GM21619 (cell line): ENCODE measurements around the gene USP49.
"Not testable (repeated sequence)": the region's sequence is repeated elsewhere in the genome, so short reads cannot be mapped to it uniquely, and the experiment has no call there.

Experiments used
- ATAC-seq: cut with Tn5 transposase; IDR thresholded peaks from one replicate; pipeline ENCODE4 v1.9.1; 2021; ENCODE audit not compliant: unreplicated experiment

USP49 gene

DNA sequence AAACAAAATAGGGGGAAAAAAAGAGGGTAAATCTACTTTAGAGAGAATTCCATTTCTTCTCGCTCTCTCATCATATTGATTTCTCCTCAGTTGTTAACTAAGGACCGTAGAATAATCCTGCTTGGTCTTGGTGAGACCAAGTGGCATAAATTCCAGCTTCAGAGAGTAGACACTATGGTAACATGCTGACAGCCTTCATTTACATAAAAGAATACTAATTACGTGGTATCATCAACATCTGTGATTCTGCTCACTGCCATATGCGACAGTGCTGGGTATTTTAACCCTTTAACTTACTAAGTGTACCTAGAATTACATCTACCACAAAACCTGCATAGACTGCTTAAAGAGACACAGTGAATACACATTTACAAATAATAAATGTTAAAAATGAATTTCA lies 80.5 kb downstream of the USP49 start:
- no peak for ATAC-seq

DNA sequence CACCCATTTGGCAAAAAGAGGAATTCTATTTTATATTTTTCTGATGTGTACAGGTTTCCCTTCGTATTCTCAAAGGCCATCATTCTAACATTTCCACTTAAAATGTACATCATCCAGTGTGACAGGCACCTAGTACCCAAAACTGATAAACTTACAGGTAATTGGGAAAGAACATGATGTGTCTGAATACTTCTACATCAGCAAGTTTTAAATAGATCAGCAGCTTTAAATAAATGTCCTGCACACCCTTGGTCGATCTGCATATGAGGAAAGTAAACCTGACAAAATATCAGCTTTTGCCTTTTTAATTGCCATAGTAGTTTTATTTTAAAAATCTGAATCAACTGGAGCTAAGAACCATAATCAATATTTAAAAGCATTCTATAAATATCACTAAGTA lies 81.2 kb downstream of the USP49 start:
- no peak for ATAC-seq

DNA sequence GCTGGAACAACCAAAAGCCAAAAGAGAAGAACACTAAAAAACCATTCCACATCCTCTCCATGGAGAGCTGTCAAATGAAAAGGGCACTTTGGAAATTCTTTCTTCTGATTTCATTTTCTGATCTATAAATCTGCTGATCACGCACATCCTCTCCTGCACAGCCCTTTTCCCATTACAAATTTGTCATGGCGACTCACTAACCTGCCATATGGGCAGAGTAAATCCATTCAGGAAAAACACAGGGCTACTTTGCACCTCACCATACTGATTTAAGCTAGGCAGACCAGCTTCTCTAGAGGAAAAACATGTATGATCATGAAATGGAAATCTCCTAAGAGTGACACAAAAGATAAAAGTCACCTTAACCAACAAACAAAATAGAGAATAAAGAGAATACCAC lies 81.7 kb downstream of the USP49 start:
- ATAC-seq, result no peak

DNA sequence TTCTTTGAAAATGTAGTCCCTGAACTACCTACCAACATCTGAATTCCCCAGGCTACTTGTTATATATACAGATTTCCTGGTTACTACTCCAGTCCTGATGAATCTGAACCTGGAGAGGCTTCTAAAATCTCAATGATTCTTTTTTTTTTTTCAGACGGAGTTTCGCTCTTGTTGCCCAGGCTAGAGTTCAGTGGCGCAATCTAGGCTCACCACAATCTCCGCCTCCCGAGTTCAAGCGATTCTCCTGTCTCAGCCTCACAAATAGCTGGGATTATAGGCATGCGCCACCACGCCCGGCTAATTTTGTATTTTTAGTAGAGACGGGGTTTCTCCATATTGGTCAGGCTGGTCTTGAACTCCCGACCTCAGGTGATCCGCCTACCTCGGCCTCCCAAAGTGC lies 83.2 kb downstream of the USP49 start:
- ATAC-seq, result not testable (repeated sequence)

DNA sequence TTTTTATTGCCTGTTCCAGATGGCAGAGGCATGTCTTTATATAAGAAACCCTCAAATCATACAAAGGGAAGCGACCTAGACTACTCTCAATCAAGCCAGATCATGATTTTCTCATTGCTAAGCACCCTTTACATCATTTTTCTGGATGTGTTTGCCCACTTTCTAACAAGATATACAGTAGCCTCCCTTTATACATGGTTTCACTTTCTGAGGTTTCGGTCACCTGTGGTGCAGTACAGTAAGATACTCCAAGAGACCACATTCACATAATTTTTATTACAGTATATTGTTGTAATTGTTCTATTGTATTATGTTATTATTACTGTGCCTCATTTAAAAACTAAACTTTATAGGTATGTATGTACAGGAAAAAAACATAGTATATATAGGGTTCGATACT lies 84.1 kb downstream of the USP49 start:
- ATAC-seq, result no peak

DNA sequence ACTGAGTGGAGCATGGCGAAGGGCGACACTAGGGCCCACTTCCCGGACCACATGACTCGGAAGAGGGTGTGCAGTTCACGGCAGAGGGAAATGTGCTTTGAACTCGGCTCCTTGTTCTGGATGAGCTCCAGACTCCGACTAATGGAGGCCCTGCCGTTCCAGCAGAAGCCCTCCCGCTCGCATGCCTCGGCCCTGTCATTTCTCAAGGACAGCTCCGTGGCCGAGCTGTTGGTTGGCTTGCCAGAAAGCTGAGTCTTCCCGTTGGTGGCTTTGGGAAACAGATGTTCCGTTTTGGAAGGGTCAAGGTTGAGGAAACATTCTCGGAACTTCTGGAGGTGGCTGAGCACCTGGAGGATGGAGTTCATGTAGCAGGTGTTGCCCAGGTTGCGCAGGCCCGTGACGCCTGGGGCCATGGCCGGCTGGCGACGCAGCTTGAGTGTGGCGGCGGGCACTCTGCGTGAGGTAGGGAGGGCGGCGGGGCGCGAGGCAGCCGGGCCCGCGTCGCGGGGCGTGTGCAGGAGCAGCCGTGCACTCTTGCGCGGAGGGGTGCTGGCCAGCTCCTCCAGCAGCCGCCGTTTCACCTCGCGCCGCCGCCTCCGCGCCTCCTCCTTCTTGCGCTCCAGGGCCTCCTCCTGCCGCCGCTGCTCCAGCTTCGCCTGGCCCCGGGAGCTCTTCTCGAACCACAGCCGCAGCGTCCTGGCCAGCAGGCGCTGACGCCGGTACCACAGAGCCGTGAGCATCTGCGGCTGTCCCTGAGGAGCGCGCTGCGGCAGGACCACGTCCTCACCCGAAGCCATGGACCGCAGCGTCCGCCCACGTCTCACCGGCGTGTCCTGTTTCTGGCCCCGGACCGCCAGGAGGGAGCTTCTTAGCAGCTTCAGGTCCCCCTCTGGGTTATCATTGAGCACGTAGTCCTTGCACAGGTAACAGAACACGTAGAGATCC lies 89.1 kb downstream of the USP49 start:
- no peak for ATAC-seq

DNA sequence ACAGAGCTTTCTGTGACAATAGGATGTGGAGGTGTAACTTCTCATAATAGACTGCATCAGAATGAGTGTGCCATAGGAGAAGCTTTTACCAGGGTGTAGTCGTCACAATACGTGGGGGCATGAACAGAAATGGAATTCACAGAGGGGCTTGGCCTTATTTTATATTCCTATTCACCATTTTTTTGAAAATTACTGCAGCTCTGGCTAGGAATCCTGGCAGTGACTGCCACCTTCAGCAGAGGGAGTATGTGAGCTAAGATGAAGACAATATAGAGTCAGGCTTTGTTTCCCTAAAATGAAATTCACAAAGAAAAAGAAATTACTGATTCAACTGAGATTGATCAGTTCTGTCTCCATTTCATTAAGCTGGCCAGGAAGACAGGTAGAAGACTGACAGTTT lies 93.8 kb downstream of the USP49 start:
- no peak for ATAC-seq

DNA sequence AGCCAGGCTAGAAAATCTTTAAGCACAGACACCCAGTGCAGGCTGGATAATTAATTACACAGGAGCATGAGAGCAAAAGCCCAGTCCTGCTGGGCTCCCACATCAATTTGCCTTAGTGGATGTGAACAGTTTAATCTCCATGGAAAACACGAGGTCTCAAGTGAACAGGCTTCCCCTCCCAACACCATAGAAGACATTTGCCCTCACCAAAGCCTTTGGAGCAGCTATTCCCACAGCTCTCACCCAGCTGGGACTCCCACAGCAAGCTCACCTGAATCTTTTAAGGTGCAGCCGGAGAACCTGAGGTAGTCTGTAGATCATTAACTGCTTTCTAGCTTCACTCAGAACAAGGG lies 95.6 kb downstream of the USP49 start:
- ATAC-seq, result no peak

DNA sequence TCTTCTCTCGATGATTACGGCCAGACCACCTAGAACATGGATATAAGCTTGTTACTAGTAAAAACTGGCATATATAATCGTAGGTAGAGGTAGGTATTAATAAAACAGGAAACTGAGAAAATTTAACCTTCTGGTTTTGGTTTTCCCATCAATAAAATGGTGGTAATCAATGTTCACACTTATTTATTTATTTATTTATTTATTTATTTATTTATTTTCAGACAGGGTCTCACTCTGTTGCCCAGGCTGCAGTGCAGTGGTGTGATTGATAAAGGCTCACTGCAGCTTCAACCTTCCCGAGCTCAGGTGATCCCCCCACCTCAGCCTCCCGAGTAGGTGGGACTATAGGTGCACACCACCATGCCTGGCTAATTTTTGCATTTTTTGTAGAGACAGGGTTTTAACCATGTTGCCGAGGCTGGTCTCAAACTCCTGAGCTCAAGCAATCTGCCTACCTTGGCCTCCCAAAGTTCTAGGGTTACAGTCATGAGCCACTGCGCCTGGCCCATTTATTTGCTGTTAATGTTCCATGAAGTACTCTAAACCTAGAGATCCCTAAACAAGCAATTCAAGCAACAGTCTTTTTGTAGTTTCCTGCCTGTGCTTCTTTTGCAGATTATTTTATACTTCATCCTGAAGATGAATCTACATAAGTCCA lies 96.1 kb downstream of the USP49 start:
- ATAC-seq, result no peak

DNA sequence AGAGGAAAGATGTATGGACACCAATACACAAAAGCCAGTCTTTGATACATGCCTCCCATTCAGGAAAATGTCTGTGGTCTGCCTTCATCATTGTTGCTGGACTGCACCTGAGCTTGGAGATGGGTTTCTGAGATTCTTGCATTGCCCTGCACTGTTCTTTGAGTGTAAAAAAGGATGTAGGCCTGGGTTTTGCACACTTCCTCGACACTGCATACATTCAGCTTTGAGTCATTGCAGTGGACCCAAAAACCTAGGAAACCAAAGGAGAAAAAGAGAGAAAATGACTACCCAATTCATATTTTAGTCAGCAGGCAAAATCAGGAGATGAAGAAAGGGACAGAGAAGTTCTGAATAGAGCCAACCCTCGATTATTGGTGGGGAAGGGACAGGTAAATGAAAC lies 98.7 kb downstream of the USP49 start:
- ATAC-seq, result no peak

DNA sequence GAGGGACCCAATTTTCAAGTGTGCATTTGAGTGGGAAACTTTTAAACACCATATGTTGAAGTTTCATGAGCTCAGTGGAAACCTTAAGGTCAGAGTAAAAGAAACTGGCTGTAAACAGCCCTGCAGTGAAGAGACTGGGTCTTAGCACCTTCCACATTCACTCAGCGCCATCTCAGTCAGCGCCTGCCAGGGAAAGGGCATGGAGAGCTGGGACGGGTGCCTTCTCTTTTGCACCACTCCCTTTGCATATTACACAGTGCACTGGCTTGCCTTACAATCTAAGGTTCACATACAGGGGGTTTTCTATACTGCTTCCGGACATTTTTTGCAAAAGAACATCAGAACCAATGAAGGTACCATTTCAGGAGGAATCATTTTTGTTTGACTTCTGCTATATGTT lies 103.2 kb downstream of the USP49 start:
- no peak for ATAC-seq

DNA sequence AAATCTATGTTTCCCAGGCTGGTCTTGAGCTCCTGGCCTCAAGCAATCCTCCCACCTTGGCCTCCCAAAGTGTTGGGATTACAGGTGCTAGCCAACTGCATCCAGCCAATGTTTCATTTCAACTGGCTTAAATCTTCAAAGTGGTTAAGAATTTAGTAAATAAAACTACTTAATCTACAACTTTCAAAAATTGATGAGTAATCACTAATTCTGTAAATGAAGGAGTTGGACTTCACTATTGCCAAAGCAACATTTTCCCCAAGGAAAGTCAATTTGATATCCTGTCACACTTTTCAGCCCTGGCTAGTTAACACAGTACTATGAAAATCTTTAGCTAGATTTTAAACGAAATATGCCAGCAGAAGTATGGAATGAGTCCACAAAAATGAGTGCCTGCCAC lies 103.9 kb downstream of the USP49 start:
- ATAC-seq, result no peak

DNA sequence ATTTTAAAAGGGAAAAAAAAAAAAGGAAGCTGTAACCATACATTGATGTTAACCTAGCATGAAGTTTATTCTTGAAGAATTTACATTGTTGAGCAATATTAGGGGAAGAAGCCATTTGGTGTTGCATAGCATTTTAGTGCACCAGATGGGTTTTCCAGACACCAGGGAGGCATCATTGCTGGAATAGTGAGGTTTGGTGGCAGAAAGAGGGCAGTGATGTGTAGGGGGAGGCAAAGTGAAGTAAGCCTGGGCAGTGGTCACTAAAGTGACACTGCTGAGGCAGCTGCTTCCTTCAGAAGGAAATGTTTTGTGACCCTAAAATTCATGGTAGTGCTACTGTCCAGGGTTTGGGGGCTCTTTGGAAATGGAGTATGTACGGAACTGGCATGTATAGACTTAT lies 105.1 kb downstream of the USP49 start:
- no peak for ATAC-seq

DNA sequence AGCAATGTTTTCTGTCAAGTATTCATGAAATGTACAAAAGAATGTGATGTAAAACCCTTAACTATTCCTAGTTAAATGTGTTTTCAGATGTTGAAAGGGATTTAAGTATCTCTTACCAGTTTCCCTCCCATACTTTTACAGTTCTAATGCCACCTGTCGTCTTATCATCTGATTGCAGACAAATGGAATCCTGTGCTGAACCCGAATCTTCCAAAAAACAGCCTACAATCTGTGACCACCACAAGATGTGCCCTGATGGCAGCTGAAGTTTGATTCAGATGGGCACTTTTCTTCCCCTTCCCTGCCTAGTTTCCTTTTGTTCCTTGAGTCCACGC lies 105.8 kb downstream of the USP49 start:
- no peak for ATAC-seq

DNA sequence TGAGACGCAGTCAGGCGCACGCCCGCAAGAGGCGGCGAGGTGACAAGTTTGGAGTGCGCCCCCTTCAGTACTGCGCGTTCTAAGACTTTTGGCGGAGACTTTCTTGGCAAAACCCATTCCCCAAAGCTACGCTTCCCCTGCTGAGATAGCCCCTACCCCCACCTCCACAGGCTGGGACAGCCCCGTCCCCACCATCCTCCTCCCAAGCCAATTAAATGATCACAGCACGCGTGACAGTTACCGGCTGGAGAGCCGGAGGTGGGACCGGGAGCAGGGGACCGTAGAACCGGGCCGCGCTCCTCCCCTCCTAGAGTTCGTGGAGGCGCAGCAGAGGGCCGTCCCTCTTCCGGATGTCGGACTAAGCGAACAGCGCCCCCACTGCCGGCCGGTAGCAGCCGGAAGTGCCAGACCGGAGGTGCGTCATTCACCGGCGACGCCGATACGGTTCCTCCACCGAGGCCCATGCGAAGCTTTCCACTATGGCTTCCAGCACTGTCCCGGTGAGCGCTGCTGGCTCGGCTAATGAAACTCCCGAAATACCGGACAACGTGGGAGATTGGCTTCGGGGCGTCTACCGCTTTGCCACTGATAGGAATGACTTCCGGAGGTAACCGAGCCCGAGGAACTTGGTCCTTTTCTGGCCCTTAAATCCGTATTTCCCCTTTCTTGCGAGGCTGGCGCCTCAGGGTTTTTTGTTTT lies 107.8 kb downstream of the USP49 start, which contains the start of gene TOMM6:
Gene TOMM6, plus strand, starts transcription at position 476 of the 699 bp plus-strand sequence. Its CDS starts 4 bp downstream, at position 480.
- ATAC-seq, result peak; percentile 74

DNA sequence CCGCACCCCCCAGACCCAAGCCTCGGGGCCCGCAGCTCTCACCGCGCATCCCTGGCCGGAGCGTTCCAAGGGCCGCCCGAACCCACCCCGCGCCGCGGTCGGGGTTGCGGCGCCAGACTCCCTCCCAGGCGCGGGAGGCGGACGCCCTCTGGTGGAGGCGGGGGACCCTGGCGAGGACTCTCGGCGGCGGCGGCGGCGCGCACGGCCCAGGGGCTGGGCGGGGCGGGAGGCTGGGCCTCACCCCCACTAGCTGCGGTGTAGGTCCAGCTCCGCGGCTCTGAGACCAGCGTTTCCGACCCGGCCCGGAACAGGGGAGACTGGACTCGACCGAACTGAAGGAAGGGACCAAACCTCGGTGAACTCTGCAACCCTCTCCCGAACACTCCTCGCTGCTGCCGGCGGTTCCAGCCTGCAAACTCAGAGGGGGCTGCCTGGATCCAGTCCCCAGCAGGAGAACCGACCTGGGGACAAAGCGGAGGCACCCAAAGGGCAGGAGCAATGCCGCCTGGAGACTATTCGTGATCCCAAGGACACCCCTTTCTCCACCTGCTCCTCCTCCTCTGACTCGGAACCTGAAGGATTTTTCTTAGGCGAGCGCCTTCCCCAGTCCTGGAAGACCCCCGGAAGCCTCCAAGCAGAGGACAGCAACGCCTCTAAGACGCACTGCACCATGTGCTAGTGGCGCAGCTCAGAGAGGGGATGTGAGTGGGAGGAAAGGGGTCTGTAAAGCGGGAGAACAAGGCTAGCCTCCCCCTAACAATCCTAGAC lies 108.5 kb downstream of the USP49 start:
- ATAC-seq, result peak; percentile 50

DNA sequence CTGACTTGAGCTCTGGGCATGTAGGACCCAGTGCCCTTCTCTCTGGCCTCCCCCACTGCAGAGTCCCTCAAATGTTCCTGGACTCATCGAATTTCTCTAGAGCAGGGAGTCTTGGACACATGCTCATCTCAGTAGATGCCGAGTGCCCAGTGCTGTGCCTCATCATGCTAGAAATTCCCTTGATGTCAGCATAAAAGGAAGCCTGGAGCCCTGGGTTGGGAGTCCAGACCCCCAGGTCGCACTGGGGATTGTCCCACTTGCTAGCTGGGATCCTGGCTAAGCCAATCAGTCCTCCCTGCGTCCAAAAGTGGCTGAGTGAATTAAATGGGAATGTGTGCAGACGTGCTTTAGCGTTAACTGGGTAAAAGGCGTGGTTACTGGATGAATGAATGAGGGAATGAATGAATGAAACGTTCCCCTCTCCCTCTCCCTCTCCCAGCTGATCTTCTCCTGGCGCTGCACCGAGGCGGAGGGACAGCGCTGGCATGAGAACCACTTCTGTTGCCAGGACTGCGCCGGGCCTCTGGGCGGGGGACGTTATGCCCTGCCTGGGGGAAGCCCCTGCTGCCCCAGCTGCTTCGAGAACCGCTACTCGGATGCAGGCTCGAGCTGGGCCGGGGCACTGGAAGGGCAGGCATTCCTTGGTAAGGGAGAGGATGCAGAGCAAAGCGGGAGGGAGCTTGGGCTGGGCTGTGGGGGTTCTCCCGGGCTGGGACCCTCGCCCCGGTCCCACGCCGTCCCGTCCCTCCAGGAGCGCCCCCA lies 109.3 kb downstream of the USP49 start:
- peak; percentile 1 for ATAC-seq

DNA sequence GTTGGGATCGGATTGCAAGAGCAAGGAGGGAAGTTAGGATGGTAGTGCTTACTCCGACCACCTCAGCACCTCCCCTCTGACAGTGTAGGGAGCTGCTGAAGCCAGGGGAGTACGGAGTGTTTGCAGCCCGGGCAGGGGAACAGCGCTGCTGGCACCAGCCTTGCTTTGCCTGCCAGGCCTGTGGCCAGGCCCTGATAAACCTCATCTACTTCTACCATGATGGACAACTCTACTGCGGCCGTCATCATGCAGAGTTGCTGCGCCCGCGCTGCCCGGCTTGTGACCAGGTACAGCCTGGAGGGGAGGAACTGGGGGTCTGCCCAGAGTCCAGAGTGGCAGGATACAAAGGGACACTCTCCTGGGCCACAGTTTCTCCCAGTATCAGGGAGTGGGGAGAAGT lies 109.9 kb downstream of the USP49 start:
- no peak for ATAC-seq

DNA sequence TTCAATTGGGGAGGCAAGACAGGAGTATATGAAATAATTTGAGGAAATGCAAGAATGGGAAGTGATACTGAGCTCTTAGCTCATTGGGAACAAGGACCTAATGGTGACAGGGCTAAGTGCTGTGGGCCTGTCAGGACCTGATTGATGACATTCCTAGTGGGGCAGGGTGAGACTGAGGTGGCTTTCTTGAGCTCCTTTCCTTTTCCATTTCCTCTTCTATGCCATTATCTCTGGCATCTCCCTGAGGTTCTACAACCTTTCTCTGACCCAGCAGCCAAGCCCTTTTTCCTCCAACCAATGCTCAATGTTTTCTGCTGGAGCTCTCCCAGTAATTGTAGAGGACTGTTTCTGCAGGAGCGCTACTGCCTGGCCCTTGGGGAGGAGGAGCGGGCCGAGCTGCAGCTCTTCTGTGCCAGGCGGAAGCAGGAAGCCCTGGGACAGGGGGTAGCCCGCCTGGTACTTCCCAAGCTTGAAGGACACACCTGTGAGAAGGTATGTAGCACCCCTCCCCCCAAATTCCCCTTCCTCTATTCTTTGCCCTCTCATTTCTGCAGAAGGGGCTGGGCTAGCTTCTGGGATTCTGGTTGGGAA lies 110.5 kb downstream of the USP49 start:
- no peak for ATAC-seq
